Hepatocyte (in vitro differentiated cells): ENCODE measurements around the gene TRAPPC3. TPM values are rescaled to one million over a fixed set of nuclear protein-coding genes. Genes with fewer than 3 reads are reported as not detected.

ENCODE experiments used
- DNase-seq: peaks from one replicate; pipeline ENCODE4 v3.0.0-alpha.2; 2016; ENCODE audit warnings: low spot score
- H2AFZ ChIP-seq: fragments of 200-600 bp; sonication (generic); 2 replicates; pipeline ENCODE4 v1.6.0; 2016; ENCODE audit warnings: antibody characterized with exemption, mild to moderate bottlenecking
- H3K27ac ChIP-seq: fragments of 200-600 bp; sonication (generic); 2 replicates; pipeline ENCODE4 v1.5.1; 2016; ENCODE audit warnings: mild to moderate bottlenecking
- H3K27me3 ChIP-seq: fragments of 200-600 bp; sonication (generic); 2 replicates; pipeline ENCODE4 v1.6.1; 2016
- H3K36me3 ChIP-seq: fragments of 200-600 bp; sonication (generic); replicated peaks from 2 replicates; pipeline ENCODE4 v1.5.1; 2016; ENCODE audit warnings: low read depth; ENCODE audit not compliant: insufficient read depth
- H3K4me1 ChIP-seq: fragments of 200-600 bp; sonication (generic); 2 replicates; pipeline ENCODE4 v1.5.1; 2016; ENCODE audit warnings: mild to moderate bottlenecking, moderate library complexity; ENCODE audit not compliant: insufficient read depth
- H3K4me2 ChIP-seq: fragments of 200-600 bp; sonication (generic); 2 replicates; pipeline ENCODE4 v1.6.0; 2016
- H3K4me3 ChIP-seq: fragments of 200-600 bp; sonication (generic); 2 replicates; pipeline ENCODE4 v1.5.1; 2016; ENCODE audit warnings: mild to moderate bottlenecking
- H3K79me2 ChIP-seq: fragments of 200-600 bp; sonication (generic); 2 replicates; pipeline ENCODE4 v1.6.0; 2017; ENCODE audit warnings: mild to moderate bottlenecking
- H3K9me2 ChIP-seq: fragments of 200-600 bp; sonication (generic); replicated peaks from 2 replicates; pipeline ENCODE4 v1.6.0; 2017; ENCODE audit warnings: mild to moderate bottlenecking; ENCODE audit not compliant: insufficient read depth
- H3K9me3 ChIP-seq: fragments of 200-600 bp; sonication (generic); 2 replicates; pipeline ENCODE4 v1.5.1; 2016; ENCODE audit warnings: low read depth, mild to moderate bottlenecking
- H4K20me1 ChIP-seq: fragments of 200-600 bp; sonication (generic); 2 replicates; pipeline ENCODE4 v1.6.0; 2016; ENCODE audit warnings: mild to moderate bottlenecking; ENCODE audit not compliant: insufficient read depth, poor library complexity, severe bottlenecking
- CTCF ChIP-seq: fragments of 200-600 bp; sonication (generic); IDR thresholded peaks from 2 replicates; pipeline ENCODE4 v1.5.1; 2016; ENCODE audit warnings: antibody characterized with exemption, mild to moderate bottlenecking; ENCODE audit not compliant: poor library complexity
- EZH2 ChIP-seq: fragments of 200-600 bp; sonication (generic); IDR thresholded peaks from 2 replicates; pipeline ENCODE4 v1.6.1; 2016; ENCODE audit warnings: antibody characterized with exemption, mild to moderate bottlenecking, borderline replicate concordance
- EZH2phosphoT487 ChIP-seq: fragments of 200-600 bp; sonication (generic); IDR thresholded peaks from one replicate; pipeline ENCODE4 v1.6.1; 2018; ENCODE audit warnings: antibody characterized with exemption, mild to moderate bottlenecking, low read depth, moderate library complexity; ENCODE audit not compliant: unreplicated experiment, severe bottlenecking
- WGBS: methylation state at CpG from one replicate; pipeline ENCODE4 v1.1.6; 2016; ENCODE audit warnings: low lambda C conversion rate; ENCODE audit errors: missing lambda C conversion rate; 5-methylcytosine and 5-hydroxymethylcytosine counted together
- polyA plus RNA-seq: library from polyadenylated mRNA; unstranded; fragments of >200 nt; fragmentation: Nextera tagmentation; extraction: Ambion mirVana; gene quantifications from 2 replicates; pipeline ENCODE4 v1.2.1, GENCODE V29; 2016
- total RNA-seq: library from RNA; depleted of rRNA; stranded (reverse); fragments of >200 nt; gene quantifications from 2 replicates; pipeline ENCODE4 v1.2.3, GENCODE V29; 2014

TRAPPC3 gene
- total and polyA plus RNA-seq, 2 experiments from 2014 or later = 128 to 131 TPM

GRCh38 chr1:36108314-36108713, 41.0 kb downstream of the TRAPPC3 start:
- no peaks in the 10 kb centered on the region for H3K9me2 ChIP-seq
- no peak for TF ChIP-seq EZH2
- no peak for TF ChIP-seq CTCF
- TF ChIP-seq EZH2phosphoT487 = no peak
- no peaks in the 10 kb centered on the region for H3K27me3 ChIP-seq
- DNase-seq = no peak
- peaks cover 14% of the 10 kb centered on the region for H3K4me1 ChIP-seq
- no peaks in the 10 kb centered on the region for H3K79me2 ChIP-seq
- no peak overlapping the region for H2AFZ ChIP-seq
- WGBS = 55% methylated on average over 14 of the region's 14 CpGs
- H3K36me3 ChIP-seq = no peaks in the 10 kb centered on the region
- H3K27ac ChIP-seq = peak overlapping the region; percentile 78
- H3K9me3 ChIP-seq = no peaks in the 10 kb centered on the region
- no peaks in the 10 kb centered on the region for H4K20me1 ChIP-seq
- peak overlapping the region; percentile 52 for H3K4me2 ChIP-seq
- no peak overlapping the region for H3K4me3 ChIP-seq

DNA sequence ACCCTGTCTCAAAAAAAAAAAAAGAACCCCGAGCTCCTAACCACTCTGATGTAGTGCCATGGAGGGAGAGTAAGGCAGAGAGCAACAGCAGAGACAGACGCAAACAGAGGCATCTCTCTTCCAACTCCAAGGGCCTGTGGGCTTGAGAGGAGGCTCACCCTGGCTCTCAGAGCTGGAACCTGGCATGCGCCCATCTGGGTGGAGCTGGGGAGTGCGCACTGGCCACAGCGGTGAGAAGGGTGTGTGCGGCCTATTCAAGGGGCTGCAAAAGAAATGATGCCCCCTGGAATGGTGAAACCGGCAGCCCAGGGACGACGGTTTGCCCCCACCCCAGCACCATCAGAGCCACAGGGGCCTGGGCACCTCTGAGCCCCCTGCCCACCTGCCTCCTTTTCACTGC, 41.9 kb downstream of the TRAPPC3 start:
- TF ChIP-seq CTCF (no peak), EZH2phosphoT487 (no peak), EZH2 (no peak)
- Histone ChIP-seq H3K4me3 (no peak overlapping the region), H3K9me3 (no peaks in the 10 kb centered on the region), H3K36me3 (no peaks in the 10 kb centered on the region), H3K79me2 (no peaks in the 10 kb centered on the region), H3K27ac (no peak overlapping the region), H3K4me2 (no peak overlapping the region), H3K4me1 (peaks cover 14% of the 10 kb centered on the region), H3K9me2 (no peaks in the 10 kb centered on the region), H4K20me1 (no peaks in the 10 kb centered on the region), H2AFZ (no peak overlapping the region), H3K27me3 (no peaks in the 10 kb centered on the region)
- no peak for DNase-seq
- 92% methylated on average over 9 of the region's 9 CpGs for WGBS

GRCh38 chr1:36106269-36106668, 43.0 kb downstream of the TRAPPC3 start:
- H4K20me1 ChIP-seq = no peaks in the 10 kb centered on the region
- no peaks in the 10 kb centered on the region for H3K36me3 ChIP-seq
- H3K4me3 ChIP-seq = no peak overlapping the region
- no peak overlapping the region for H3K27ac ChIP-seq
- H2AFZ ChIP-seq = no peak overlapping the region
- no peaks in the 10 kb centered on the region for H3K27me3 ChIP-seq
- no peak for TF ChIP-seq EZH2
- H3K4me2 ChIP-seq = no peak overlapping the region
- WGBS = 64% methylated on average over 4 of the region's 5 CpGs
- DNase-seq = no peak
- no peaks in the 10 kb centered on the region for H3K79me2 ChIP-seq
- H3K9me2 ChIP-seq = no peaks in the 10 kb centered on the region
- peaks cover 14% of the 10 kb centered on the region for H3K4me1 ChIP-seq
- H3K9me3 ChIP-seq = no peaks in the 10 kb centered on the region

DNA sequence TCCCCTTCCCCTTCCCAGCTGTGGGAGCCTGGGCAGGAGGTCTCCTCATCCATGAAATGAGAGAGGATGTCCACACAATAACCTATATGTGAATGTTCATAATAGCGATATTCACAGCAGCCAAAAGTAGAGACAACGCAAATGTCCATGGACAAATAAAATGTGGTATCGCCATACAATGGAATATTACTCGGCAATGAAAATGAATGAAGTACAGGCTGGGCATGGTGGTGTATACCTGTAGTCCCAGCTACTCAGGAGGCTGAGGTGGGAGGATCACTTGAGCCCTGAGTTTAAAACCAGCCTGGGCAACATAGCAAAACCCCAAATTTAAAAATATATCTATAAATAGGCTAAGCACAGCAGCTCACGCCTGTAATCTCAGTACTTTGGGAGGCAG, 47.7 kb downstream of the TRAPPC3 start:
- H3K36me3 ChIP-seq = no peaks in the 10 kb centered on the region
- no peaks in the 10 kb centered on the region for H3K9me3 ChIP-seq
- H3K4me3 ChIP-seq = no peak overlapping the region
- no peak overlapping the region for H2AFZ ChIP-seq
- no peaks in the 10 kb centered on the region for H3K27me3 ChIP-seq
- H3K4me2 ChIP-seq = no peak overlapping the region
- no peaks in the 10 kb centered on the region for H3K9me2 ChIP-seq
- no peaks in the 10 kb centered on the region for H4K20me1 ChIP-seq
- TF ChIP-seq CTCF = no peak
- no peak for TF ChIP-seq EZH2phosphoT487
- no peak for TF ChIP-seq EZH2
- WGBS = over 99% methylated on average over 5 of the region's 5 CpGs
- no peak for DNase-seq
- no peak overlapping the region for H3K27ac ChIP-seq
- no peaks in the 10 kb centered on the region for H3K79me2 ChIP-seq
- peaks cover 7% of the 10 kb centered on the region for H3K4me1 ChIP-seq
